ENCODE data around the gene ZNF592.

Gene ZNF592

GRCh38 chr15:84798436-84798946 lies 50.1 kb downstream of the ZNF592 start:
- Histone ChIP-seq H3K4me2 (no peak overlapping the region), H3K27ac (no peak overlapping the region), H3K36me3 (peaks cover 87% of the 10 kb centered on the region), H3K4me3 (no peak overlapping the region), H3K9ac (no peak overlapping the region), H3K4me1 (no peaks in the 10 kb centered on the region), H3K9me3 (no peaks in the 10 kb centered on the region), H3K27me3 (no peaks in the 10 kb centered on the region), H4K20me1 (0 out of 2 replicates have a peak, but pooled peaks cover 5% of the 10 kb centered on the region)
- TF ChIP-seq Cebpa-rat (IDR thresholded peaks at IDR 0.05) = no peak

DNA sequence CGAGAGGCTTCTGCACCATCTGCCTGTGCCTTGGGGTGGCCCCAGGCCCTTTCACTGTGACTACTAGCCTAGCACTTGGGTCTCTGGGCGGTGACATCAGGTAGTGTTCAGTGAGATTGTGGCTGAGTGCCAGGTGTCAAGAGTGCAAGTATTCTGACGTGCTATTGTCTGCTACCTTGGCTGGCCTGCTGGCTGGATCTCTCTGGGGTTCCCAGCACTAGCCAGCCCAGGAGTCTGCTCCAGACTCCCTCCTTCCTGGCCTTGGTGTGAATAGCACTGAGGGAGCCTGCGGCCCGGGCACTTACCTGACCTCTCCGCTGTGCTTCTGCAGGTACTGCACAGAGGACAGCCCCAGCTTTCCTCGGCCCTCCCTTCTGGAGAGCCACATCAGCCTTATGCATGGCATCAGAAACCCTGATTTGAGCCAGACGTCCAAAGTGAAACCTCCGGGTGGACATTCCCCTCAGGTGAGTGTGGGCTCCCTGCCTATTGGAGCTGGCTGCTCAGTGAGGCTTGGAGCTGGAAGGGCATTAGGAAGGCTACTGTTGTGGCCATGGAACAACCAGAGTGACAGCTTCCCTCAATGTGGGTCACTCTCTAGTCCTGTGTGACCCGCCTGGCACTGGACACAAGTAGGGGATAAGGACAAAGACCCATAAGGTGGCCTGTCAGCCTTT lies 51.3 kb downstream of the ZNF592 start:
- no peak overlapping the region for H3K4me2 ChIP-seq
- H3K27me3 ChIP-seq = no peaks in the 10 kb centered on the region
- 0 out of 2 replicates have a peak, but pooled peaks cover 5% of the 10 kb centered on the region for H4K20me1 ChIP-seq
- H3K4me1 ChIP-seq = no peaks in the 10 kb centered on the region
- TF ChIP-seq Cebpa-rat (IDR thresholded peaks at IDR 0.05) = no peak
- no peak overlapping the region for H3K4me3 ChIP-seq
- H3K9me3 ChIP-seq = no peaks in the 10 kb centered on the region
- H3K9ac ChIP-seq = no peak overlapping the region
- H3K36me3 ChIP-seq = peaks cover 90% of the 10 kb centered on the region
- no peak overlapping the region for H3K27ac ChIP-seq

DNA sequence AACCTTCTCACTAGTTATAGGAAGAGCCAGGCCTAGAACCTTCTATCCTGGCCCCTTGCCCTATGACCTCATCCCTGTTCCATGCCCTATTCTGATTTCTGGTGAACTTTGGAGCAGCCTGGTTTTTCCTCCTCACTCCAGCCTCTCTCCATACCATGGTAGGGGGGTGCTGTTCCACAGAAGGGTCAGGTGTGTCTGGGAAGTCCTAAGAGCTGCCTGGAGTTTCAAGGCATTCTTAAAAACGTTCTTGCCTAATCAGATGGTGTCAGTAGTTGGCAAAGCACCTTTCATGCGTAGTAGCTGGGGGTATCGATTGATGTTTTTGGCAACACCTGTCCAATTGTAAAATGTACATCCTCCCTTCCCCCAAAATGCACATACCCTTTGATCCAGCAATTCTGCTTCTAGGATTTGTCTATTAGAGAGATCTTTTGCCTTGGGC lies 52.0 kb downstream of the ZNF592 start:
- H3K9me3 ChIP-seq = no peaks in the 10 kb centered on the region
- H4K20me1 ChIP-seq = 0 out of 2 replicates have a peak, but pooled peaks cover 5% of the 10 kb centered on the region
- TF ChIP-seq Cebpa-rat (IDR thresholded peaks at IDR 0.05) = no peak
- peaks cover 94% of the 10 kb centered on the region for H3K36me3 ChIP-seq
- no peak overlapping the region for H3K9ac ChIP-seq
- H3K4me2 ChIP-seq = no peak overlapping the region
- H3K27me3 ChIP-seq = no peaks in the 10 kb centered on the region
- H3K4me1 ChIP-seq = no peaks in the 10 kb centered on the region
- H3K27ac ChIP-seq = no peak overlapping the region
- H3K4me3 ChIP-seq = no peak overlapping the region

DNA sequence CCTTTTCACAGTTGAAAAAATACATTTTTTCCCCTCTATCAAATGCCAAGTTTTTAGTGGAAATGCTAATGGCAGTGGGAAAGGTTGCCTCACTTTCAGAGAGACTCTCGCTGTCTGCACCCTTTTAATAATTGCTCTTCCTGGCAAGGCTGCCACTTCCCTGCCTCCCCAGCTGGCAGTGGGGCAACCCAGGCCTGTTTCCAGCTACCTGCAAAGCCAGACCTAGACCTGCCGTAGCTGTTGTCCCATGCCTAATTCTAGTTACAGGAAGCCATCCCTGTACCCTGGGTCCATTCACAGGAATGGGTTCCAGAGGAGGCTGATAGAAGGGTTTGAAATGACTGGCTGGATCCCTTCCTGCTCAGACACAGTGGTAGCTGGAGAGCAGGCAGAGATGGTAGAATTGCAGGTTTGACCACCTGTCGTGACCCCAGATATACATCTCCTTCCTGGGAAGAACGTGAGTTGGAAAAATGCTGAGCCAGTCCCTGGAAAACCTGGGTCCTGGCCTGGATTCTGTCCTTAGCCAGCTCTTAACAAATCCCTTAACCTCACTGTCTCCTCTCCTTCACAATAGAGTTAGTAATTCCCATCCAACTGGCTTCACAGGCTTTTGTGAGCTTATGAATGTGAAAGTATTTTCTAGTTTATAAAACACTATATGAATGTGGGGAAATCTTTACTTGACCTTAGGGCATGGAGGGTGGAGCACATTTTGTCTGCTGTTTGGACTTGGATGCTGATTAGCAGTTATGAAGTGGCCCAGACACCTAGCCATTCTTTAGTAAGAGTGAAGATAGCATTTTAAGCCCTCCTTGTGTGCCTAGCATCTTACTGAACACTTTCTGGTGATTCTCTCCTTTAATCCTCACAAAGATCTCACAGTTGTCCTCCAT lies 55.9 kb downstream of the ZNF592 start:
- Histone ChIP-seq H3K27ac (no peak overlapping the region), H3K36me3 (peaks cover 70% of the 10 kb centered on the region), H3K4me2 (no peak overlapping the region), H3K9me3 (no peaks in the 10 kb centered on the region), H3K27me3 (no peaks in the 10 kb centered on the region), H3K4me1 (peaks cover 8% of the 10 kb centered on the region), H4K20me1 (no peaks in the 10 kb centered on the region), H3K9ac (no peak overlapping the region), H3K4me3 (no peak overlapping the region)
- TF ChIP-seq Cebpa-rat (IDR thresholded peaks at IDR 0.05) = no peak

GRCh38 chr15:84805221-84805620 lies 56.8 kb downstream of the ZNF592 start:
- Histone ChIP-seq H3K4me3 (no peak overlapping the region), H3K27me3 (no peaks in the 10 kb centered on the region), H3K36me3 (peaks cover 60% of the 10 kb centered on the region), H3K27ac (no peak overlapping the region), H3K4me2 (no peak overlapping the region), H4K20me1 (no peaks in the 10 kb centered on the region), H3K9me3 (no peaks in the 10 kb centered on the region), H3K4me1 (peaks cover 16% of the 10 kb centered on the region), H3K9ac (no peak overlapping the region)
- TF ChIP-seq Cebpa-rat (IDR thresholded peaks at IDR 0.05) = no peak

DNA sequence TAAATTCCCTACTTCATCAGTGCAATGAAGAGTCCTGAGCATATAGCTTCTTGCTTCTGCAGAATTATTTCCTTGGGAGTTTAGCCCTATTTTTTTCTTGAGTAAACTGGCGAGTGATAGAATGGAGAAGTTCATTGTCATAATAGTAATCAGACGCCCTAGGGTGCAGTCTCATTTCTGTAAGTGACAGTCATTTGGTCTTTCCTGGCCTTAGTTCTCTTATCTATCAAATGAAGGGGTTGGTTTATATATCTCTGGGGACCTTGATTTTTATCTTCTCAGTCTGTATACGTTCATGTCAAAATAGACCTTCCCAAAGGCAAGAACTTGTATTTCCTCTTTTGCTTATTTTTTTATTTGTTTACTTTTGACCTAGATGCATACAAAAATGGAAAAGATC lies 58.8 kb downstream of the ZNF592 start:
- no peak overlapping the region for H3K9ac ChIP-seq
- no peaks in the 10 kb centered on the region for H3K27me3 ChIP-seq
- peaks cover 19% of the 10 kb centered on the region for H3K4me1 ChIP-seq
- peaks cover 40% of the 10 kb centered on the region for H3K36me3 ChIP-seq
- no peaks in the 10 kb centered on the region for H4K20me1 ChIP-seq
- no peak overlapping the region for H3K4me3 ChIP-seq
- H3K9me3 ChIP-seq = no peaks in the 10 kb centered on the region
- H3K4me2 ChIP-seq = no peak overlapping the region
- H3K27ac ChIP-seq = no peak overlapping the region
- TF ChIP-seq Cebpa-rat (IDR thresholded peaks at IDR 0.05) = no peak

DNA sequence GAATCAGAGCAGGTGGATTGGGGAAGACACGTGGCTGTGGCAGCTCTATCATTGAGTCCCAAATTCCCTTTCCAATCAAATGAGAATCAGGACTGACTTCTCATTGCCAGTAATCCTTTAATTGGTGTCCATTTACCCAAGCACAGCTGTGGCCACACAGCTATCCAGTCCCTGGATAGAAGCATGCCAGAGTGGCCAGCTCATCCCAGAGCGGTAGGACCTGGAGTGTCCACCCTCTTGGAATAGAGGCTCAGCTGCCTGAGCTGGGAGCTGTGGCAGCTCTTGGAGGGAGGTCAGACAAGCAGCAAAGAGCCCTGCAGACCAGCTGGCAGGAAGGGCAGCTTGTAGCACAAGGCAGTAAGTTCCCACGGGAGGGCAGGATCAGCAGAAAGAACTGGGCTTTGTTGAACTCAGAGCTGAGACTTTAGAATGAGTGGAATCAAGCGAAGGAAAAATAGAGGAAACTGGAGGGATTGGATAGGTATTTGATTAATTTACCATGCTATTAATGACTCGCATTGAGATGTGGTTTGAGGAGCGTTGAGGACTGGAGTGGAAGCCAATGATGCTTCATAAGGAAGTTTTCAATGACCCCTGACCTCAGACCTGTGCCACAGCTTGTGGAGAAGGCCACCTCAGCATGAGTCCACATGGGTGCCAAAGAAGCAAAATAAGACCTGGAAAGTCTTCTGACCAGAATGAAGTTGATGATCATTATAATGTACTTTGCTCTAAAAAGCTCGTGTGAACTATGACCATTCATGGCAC lies 61.9 kb downstream of the ZNF592 start:
- Histone ChIP-seq H3K4me3 (no peak overlapping the region), H3K4me1 (peaks cover 19% of the 10 kb centered on the region), H3K27ac (no peak overlapping the region), H3K36me3 (peaks cover 10% of the 10 kb centered on the region; the same call in 1 of the 2 replicates), H3K4me2 (0 out of 2 replicates have a peak overlapping the region, but pooled peaks have one; percentile 21), H4K20me1 (no peaks in the 10 kb centered on the region), H3K9ac (no peak overlapping the region), H3K9me3 (no peaks in the 10 kb centered on the region), H3K27me3 (no peaks in the 10 kb centered on the region)
- no peak for TF ChIP-seq Cebpa-rat (IDR thresholded peaks at IDR 0.05)

DNA sequence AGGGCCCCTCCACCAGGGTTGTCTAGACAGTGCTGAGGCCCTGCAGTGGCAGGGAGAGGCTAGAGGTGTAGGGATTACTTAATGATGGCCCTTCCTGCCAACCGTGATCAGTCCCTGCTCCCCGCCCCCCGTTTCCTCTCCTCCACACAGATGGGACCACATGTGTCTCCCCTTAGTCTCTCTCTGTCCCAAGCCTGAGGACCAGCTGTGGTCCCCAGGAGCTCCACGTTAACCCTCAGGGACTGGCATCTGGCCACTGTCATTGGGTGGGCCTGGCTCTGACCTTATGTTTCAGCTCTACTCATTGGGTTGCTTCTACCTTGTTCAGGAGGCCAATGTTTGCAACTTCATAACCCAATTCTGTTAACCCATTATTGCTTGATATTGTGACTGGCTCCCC lies 62.8 kb downstream of the ZNF592 start:
- Histone ChIP-seq H3K4me2 (no peak overlapping the region), H3K9ac (no peak overlapping the region), H3K9me3 (no peaks in the 10 kb centered on the region), H3K36me3 (peaks cover 5% of the 10 kb centered on the region; the same call in 1 of the 2 replicates), H3K4me1 (peaks cover 19% of the 10 kb centered on the region), H4K20me1 (no peaks in the 10 kb centered on the region), H3K4me3 (no peak overlapping the region), H3K27me3 (no peaks in the 10 kb centered on the region), H3K27ac (no peak overlapping the region)
- no peak for TF ChIP-seq Cebpa-rat (IDR thresholded peaks at IDR 0.05)

DNA sequence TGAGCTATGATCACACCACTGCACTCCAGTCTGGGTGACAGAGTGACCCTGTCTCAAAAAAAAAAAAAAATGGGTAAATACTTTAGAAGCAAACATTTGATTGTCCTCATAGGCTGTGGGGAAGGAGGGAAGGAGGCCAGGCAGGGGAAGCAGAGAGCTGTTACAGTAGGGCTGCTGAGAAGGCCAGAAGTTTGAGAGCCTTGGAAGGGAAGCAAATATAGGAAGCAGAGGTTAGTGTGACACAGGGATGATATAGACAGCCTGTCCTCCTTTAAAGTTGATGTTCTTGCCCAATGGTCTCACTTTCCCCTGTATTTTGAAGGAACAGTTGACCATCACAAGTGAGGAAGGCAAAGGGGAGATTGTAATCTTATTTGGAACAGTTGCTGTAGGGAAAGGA lies 63.4 kb downstream of the ZNF592 start:
- no peaks in the 10 kb centered on the region for H4K20me1 ChIP-seq
- H3K9ac ChIP-seq = no peak overlapping the region
- no peaks in the 10 kb centered on the region for H3K27me3 ChIP-seq
- H3K4me2 ChIP-seq = no peak overlapping the region
- H3K36me3 ChIP-seq = 0 out of 2 replicates have a peak, but pooled peaks cover 4% of the 10 kb centered on the region
- peaks cover 17% of the 10 kb centered on the region for H3K4me1 ChIP-seq
- no peak overlapping the region for H3K27ac ChIP-seq
- no peak for TF ChIP-seq Cebpa-rat (IDR thresholded peaks at IDR 0.05)
- peaks cover 2% of the 10 kb centered on the region; the same call in 1 of the 2 replicates for H3K9me3 ChIP-seq
- H3K4me3 ChIP-seq = no peak overlapping the region

All from BLaER1 (cell line).